Astrocyte of the spinal cord (primary cell): ENCODE results near the gene CYP4F22.
"Not testable (repeated sequence)": the region's sequence is repeated elsewhere in the genome, so short reads cannot be mapped to it uniquely, and the experiment has no call there.

ENCODE experiments used
- DNase-seq: peaks from one replicate; pipeline ENCODE4 v3.0.0; 2011; ENCODE audit warnings: low read depth, low spot score
- H3K4me3 ChIP-seq: 2 replicates; pipeline ENCODE4 v1.5.1; 2011; ENCODE audit warnings: low read depth, mild to moderate bottlenecking, low read length, moderate library complexity
- CTCF ChIP-seq: IDR thresholded peaks from 2 replicates; pipeline ENCODE4 v1.5.1; 2012; ENCODE audit warnings: low read depth, mild to moderate bottlenecking, low read length, inconsistent platforms
- in situ Hi-C: cut with HindIII; loops from 2 replicates; pipeline ENCODE4 v1.10.0; 2017; ENCODE audit warnings: low sequenced_read_pairs

Gene CYP4F22

GRCh38 chr19:15526408-15526807 is 18.1 kb downstream of the CYP4F22 start:
- H3K4me3 ChIP-seq: no peak overlapping the region
- TF ChIP-seq CTCF: no peak
- in situ Hi-C loops: no loop called here
- DNase-seq: no peak

GRCh38 chr19:15527705-15528104 is 19.4 kb downstream of the CYP4F22 start:
- TF ChIP-seq CTCF: no peak
- H3K4me3 ChIP-seq: no peak overlapping the region
- in situ Hi-C loops: no loop called here
- no peak for DNase-seq

GRCh38 chr19:15529774-15530372 is 21.5 kb downstream of the CYP4F22 start:
- in situ Hi-C loops: no loop called here
- DNase-seq: no peak

DNA sequence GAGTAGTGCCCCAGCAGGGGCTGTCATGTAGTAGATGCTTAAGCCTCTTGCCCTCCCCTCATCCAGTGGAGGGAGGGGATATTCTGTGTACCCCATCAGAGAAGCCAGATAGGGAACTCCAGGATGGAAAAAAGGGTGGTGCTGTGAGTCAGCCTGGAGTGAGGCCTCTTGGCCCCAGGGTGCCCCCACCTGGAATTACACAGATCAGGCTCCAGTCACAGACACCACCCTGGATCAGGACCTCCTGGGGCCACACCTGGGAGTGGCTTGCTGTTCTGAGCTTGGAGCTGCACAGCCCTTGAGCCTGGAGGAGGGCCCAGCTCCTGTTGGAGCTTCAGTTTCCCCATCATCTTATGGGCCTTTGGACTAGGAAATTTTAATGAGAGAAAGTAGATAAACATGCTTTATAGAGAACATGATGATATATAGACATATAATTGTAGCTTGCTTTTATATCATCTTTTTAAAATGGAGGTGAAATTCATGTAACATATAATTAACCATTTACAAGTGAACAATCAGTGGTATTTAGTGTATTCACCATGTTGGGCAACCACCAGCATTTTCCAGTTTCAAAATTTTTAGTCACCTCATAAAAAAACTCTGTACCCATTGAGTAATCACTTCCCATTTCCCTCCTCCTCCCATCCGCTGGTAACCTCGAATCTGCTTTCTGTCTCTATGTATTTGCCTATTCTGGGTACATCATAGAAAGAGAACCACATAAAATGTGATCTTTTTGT is 24.6 kb downstream of the CYP4F22 start:
- no peak for TF ChIP-seq CTCF
- in situ Hi-C loops: no loop called here
- no peak overlapping the region for H3K4me3 ChIP-seq
- DNase-seq: no peak

More at GRCh38 chr19:15529774-15530372, 21.5 kb downstream of the CYP4F22 start:
- no peak overlapping the region for H3K4me3 ChIP-seq
- no peak for TF ChIP-seq CTCF

DNA sequence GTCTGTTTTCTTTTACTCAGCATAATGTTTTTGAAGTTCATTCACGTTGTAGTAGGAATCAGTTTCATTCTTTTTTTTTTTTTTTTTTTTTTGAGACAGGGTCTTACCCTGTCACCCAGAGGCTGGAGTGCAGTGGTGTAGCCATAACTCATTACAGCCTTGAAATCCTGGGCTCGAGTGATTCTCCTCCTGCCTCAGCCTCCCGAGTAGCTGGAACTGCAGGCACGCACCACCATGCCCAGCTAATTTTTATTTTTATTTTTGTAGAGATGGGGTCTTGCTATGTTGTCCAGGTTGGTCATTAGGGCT is 25.2 kb downstream of the CYP4F22 start:
- in situ Hi-C loops, DNase-seq, H3K4me3 ChIP-seq: not testable (repeated sequence)

DNA sequence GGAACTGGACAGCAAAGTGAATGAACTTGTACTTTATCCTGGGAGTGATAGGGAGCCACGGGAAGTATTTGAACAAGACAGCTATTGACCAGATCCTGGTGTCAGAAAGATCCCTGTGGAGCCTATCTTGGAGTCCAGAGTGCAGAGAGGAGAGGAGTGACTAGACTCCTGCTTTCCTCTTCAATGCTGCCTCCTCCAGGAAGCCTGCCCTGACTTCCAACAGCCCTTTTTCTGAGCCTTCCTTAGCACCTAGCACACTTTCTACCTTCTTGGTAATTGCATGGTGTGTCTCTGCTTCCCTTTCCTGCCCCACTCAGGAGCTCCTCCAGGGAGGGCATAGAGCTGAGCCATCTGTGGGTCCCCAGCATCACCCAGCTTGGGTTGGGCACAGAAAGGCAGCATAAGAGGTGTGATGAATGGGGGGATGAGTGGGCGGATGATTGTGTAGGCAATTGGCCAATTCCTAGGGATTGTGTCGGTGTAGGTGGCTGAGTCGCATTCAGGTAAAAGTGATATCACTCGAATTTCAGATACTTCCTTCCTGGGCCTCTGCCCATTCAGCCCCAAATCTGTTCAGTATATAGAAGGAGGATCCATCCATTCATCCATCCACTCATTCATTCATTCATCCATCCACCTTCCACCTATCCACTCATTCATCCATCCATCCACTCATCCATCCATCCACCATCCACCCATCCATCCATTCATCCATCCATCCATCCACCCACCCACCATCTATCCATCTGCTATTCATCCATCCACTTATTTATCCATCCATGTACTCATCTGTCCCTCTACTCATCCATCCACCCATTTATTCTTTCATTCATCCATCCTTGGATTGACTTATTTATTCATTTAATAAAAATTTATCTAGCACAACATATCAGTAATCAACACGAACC is 26.9 kb downstream of the CYP4F22 start:
- no peak for DNase-seq
- no peak for TF ChIP-seq CTCF
- H3K4me3 ChIP-seq: no peak overlapping the region
- in situ Hi-C loops: no loop called here

DNA sequence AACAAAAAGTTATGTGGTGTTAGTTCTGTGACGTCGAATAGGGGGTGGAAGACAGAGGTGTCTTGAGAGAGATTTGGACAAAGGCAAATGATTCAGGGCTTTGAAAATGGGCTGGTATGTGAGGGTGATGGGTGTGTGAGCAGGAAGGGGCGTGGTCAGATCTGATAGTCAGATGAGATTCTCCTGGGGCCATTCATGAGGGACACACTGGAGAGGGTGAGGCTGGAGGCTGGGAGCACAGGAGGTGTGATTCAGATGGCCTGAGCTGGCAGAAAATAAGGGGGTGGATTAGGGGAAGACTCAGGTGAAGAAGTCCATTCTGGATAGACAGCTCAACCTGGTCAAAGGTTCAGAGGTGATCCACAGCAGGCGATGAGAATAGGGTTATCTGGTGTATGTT is 28.0 kb downstream of the CYP4F22 start:
- no peak overlapping the region for H3K4me3 ChIP-seq
- TF ChIP-seq CTCF: no peak
- no peak for DNase-seq
- in situ Hi-C loops: no loop called here
